Ecto neural progenitor cell (in vitro differentiated cells): Measurements from ENCODE around the gene SEPTIN1.
A peak's percentile ranks its signal among the peaks of the same experiment; 100 is the strongest.
"Not testable (repeated sequence)": the region's sequence is repeated elsewhere in the genome, so short reads cannot be mapped to it uniquely, and the experiment has no call there.

Source experiments
- DNase-seq: peaks from one replicate; pipeline ENCODE4 v3.0.0-alpha.2; 2018; ENCODE audit warnings: low spot score

The SEPTIN1 gene

GRCh38 chr16:30401768-30402425, 19.5 kb upstream of the SEPTIN1 start:
- no peak for DNase-seq

GRCh38 chr16:30399435-30400186, 17.2 kb upstream of the SEPTIN1 start:
- DNase-seq, result no peak

- DNase-seq, result no peak
These were observed 16.5 kb upstream of the SEPTIN1 start for GRCh38 chr16:30398661-30399434.

- no peak for DNase-seq
These were observed 15.7 kb upstream of the SEPTIN1 start for GRCh38 chr16:30397776-30398660.

GRCh38 chr16:30397056-30397455, 14.7 kb upstream of the SEPTIN1 start:
- DNase-seq, result no peak

- not testable (repeated sequence) for DNase-seq
These were observed 14.3 kb upstream of the SEPTIN1 start for GRCh38 chr16:30396627-30397026.

- no peak for DNase-seq
These were observed 13.7 kb upstream of the SEPTIN1 start for GRCh38 chr16:30395992-30396585.

GRCh38 chr16:30395155-30395991, 13.0 kb upstream of the SEPTIN1 start, which contains the start of gene ZNF48:
Gene ZNF48 (plus strand): TSS chr16:30395420. CDS start chr16:30395795, 375 bp downstream.
- DNase-seq, result peak; percentile 92

- no peak for DNase-seq
These were observed 12.3 kb upstream of the SEPTIN1 start for GRCh38 chr16:30394592-30395154.

GRCh38 chr16:30383521-30383920, 1.2 kb upstream of the SEPTIN1 start:
- DNase-seq, result no peak

GRCh38 chr16:30381291-30382041, 895 bp downstream of the SEPTIN1 start:
- DNase-seq, result peak; percentile 48

GRCh38 chr16:30380803-30381208, 1.6 kb downstream of the SEPTIN1 start:
- DNase-seq, result peak; percentile 48

GRCh38 chr16:30380072-30380802, 2.1 kb downstream of the SEPTIN1 start:
- no peak for DNase-seq

- DNase-seq, result no peak
These were observed 3.1 kb downstream of the SEPTIN1 start for GRCh38 chr16:30379158-30379783.

- DNase-seq, result peak; percentile 100
These were observed 3.9 kb downstream of the SEPTIN1 start for GRCh38 chr16:30378236-30379157.

GRCh38 chr16:30377812-30378235, 4.5 kb downstream of the SEPTIN1 start:
- peak; percentile 92 for DNase-seq
